HepG2 (cell line): ENCODE measurements around the gene ARL5C. TPM values are rescaled to one million over a fixed set of nuclear protein-coding genes. Genes with fewer than 3 reads are reported as not detected.

Experiments
- ATAC-seq: fragments of 200-7000 bp; cut with Tn5 transposase; 3 replicates; pipeline ENCODE4 v1.9.1; 2020; ENCODE audit warnings: mild to moderate bottlenecking, moderate library complexity
- Bru-seq: library from RNA; stranded (reverse); fragments of 400-500 nt; gene quantifications from one replicate; lab custom pipeline; 2021; lab: Mats Ljungman, UMichigan
- BruChase-seq, 2 experiments: library from RNA; stranded (reverse); fragments of 400-500 nt; gene quantifications; one replicate each; lab custom pipeline; 2021; lab: Mats Ljungman, UMichigan
- BruUV-seq: library from RNA; stranded (reverse); fragments of 400-500 nt; replicated peaks from 2 replicates; lab custom pipeline; 2021; lab: Mats Ljungman, UMichigan
- CTCF ChIA-PET: fragments of 300-600 bp; formaldehyde crosslinking; extraction: SDS; loops from one replicate; lab custom pipeline; 2021; ENCODE audit warnings: low total read pairs, inconsistent platforms, low intra/inter-chr PET ratio; lab: Yijun Ruan, JAX
- POLR2A ChIA-PET: fragments of 350-600 bp; sonication (Branson Sonifier 250); formaldehyde crosslinking; loops from one replicate; lab custom pipeline; 2020; ENCODE audit warnings: antibody characterized with exemption, inconsistent platforms; lab: Yijun Ruan, JAX
- DNase-seq: peaks from one replicate; pipeline ENCODE4 v3.0.0-alpha.2; 2015; ENCODE audit warnings: low spot score
- FAIRE-seq: peaks from 3 replicates; lab custom pipeline; 2011; peaks lifted over from hg19 to GRCh38; lab: Jason Lieb, UNC
- H2AFZ ChIP-seq: one replicate; pipeline ENCODE4 v1.6.1; 2011; ENCODE audit warnings: low read length, inconsistent platforms
- H3K27ac ChIP-seq: fragments of 300-600 bp; 3 replicates; pipeline ENCODE4 v1.8.0; 2011; ENCODE audit warnings: mixed run types, mild to moderate bottlenecking, mixed read lengths, low read length, inconsistent platforms; ENCODE audit not compliant: insufficient read depth; ENCODE audit errors: extremely low read length
- H3K27me3 ChIP-seq, 2 experiments: fragments of 200-600 bp in 1 of 2; 2 replicates in 1 of 2; 3 replicates in 1 of 2; pipeline versions ENCODE4 v1.6.0 to v1.8.0; 2011; ENCODE audit warnings: low read length in 2 of 2, mild to moderate bottlenecking in 2 of 2, moderate library complexity in 2 of 2, inconsistent platforms in 1 of 2; ENCODE audit not compliant: insufficient read depth in 2 of 2, control insufficient read depth in 1 of 2
- H3K36me3 ChIP-seq, 2 experiments: fragments of 200-600 bp in 1 of 2; replicated peaks in 1 of 2; 2 replicates in 1 of 2; 3 replicates in 1 of 2; pipeline versions ENCODE4 v1.5.1 to v1.8.0; 2011; ENCODE audit warnings: low read length in 2 of 2, inconsistent platforms in 1 of 2; ENCODE audit not compliant: insufficient read depth in 2 of 2, control insufficient read depth in 1 of 2
- H3K4me1 ChIP-seq: 2 replicates; pipeline ENCODE4 v1.5.1; 2012; ENCODE audit warnings: low read length, inconsistent platforms; ENCODE audit not compliant: insufficient read depth
- H3K4me2 ChIP-seq: 2 replicates; pipeline ENCODE4 v1.6.0; 2011; ENCODE audit warnings: low read depth, low read length, inconsistent platforms
- H3K4me3 ChIP-seq, 3 experiments: fragments of 200-600 bp in 1 of 3; sonication (generic), shearing (Covaris generic) in 1 of 3; replicated peaks in 1 of 3; 2 replicates each; pipeline ENCODE4 v1.5.1; 2011 to 2016; ENCODE audit warnings: low read length in 3 of 3, inconsistent platforms in 2 of 3, low read depth in 2 of 3, mild to moderate bottlenecking in 2 of 3, control low read depth in 1 of 3, mixed read lengths in 1 of 3; ENCODE audit not compliant: insufficient read depth in 1 of 3
- H3K79me2 ChIP-seq: one replicate; pipeline ENCODE4 v1.6.1; 2011; ENCODE audit warnings: low read length, inconsistent platforms; ENCODE audit not compliant: insufficient read depth
- H3K9ac ChIP-seq: 2 replicates; pipeline ENCODE4 v1.6.0; 2011; ENCODE audit warnings: mild to moderate bottlenecking, low read depth, low read length, inconsistent platforms; ENCODE audit not compliant: insufficient read depth
- H3K9me3 ChIP-seq: 2 replicates; pipeline ENCODE4 v1.5.1; 2012; ENCODE audit warnings: mild to moderate bottlenecking, low read length
- H4K20me1 ChIP-seq: 2 replicates; pipeline ENCODE4 v1.6.0; 2011; ENCODE audit warnings: inconsistent platforms, mild to moderate bottlenecking, low read length, moderate library complexity; ENCODE audit not compliant: insufficient read depth
- ARNTL ChIP-seq: sonication (generic); formaldehyde crosslinking; IDR thresholded peaks from 2 replicates; pipeline ENCODE4 v1.4.0; 2020; ENCODE audit warnings: mild to moderate bottlenecking, missing genetic modification reagents
- IRF2 ChIP-seq: IDR thresholded peaks from 2 replicates; pipeline ENCODE4 v1.6.1; 2018; ENCODE audit warnings: missing genetic modification reagents, missing compliant biosample characterization
- NCOA1 ChIP-seq: sonication (generic); formaldehyde crosslinking; IDR thresholded peaks from 2 replicates; pipeline ENCODE4 v1.9.0; 2021; ENCODE audit warnings: missing genetic modification reagents
- PTBP1 ChIP-seq: fragments of 200-400 bp; formaldehyde crosslinking; IDR thresholded peaks from 2 replicates; pipeline ENCODE4 v1.6.1; 2018; ENCODE audit warnings: low read length, low read depth; ENCODE audit not compliant: poor library complexity, severe bottlenecking
- ZNF530 ChIP-seq: sonication (generic); formaldehyde crosslinking; IDR thresholded peaks from 2 replicates; pipeline ENCODE4 v1.5.0; 2020; ENCODE audit warnings: low read depth, mild to moderate bottlenecking, missing genetic modification reagents
- ZNF546 ChIP-seq: sonication (generic); formaldehyde crosslinking; conservative IDR thresholded peaks from 2 replicates; pipeline ENCODE4 v1.8.1; 2023; ENCODE audit warnings: mild to moderate bottlenecking, missing genetic modification reagents
- WGBS: methylation state at CpG from one replicate; pipeline ENCODE4 v1.1.6; 2017; ENCODE audit warnings: low lambda C conversion rate; 5-methylcytosine and 5-hydroxymethylcytosine counted together
- in situ Hi-C: cut with HindIII; loops from 2 replicates; pipeline ENCODE4 v1.10.0; 2017; ENCODE audit warnings: low pct_unique_long_range_greater_than_20kb; ENCODE audit not compliant: extremely low pct_ligation_motif_present
- intact Hi-C: fragments of 100-400 bp; cut with micrococcal nuclease; formaldehyde crosslinking; loops from one replicate; pipeline ENCODE4 v1.10.0; 2022; ENCODE audit not compliant: unreplicated experiment
- long read RNA-seq, 2 experiments: library from RNA in 1 of 2; library from polyadenylated mRNA in 1 of 2; stranded (forward) in 1 of 2; unstranded in 1 of 2; transcript quantifications; one replicate each; pipeline ENCODE4 v2.0.0, GENCODE V29; 2019 to 2022
- polyA minus RNA-seq, 3 experiments: library from RNA; depleted of rRNA, polyadenylated mRNA; stranded (reverse); fragments of >200 nt; gene quantifications; 2 replicates each; pipeline ENCODE4 v1.2.3, GENCODE V29; 2011; ENCODE audit warnings: low replicate concordance in 1 of 3
- polyA plus RNA-seq, 8 experiments: library from polyadenylated mRNA; depleted of rRNA in 3 of 8; stranded (reverse) in 7 of 8; unstranded in 1 of 8; fragments of >200 nt; fragmentation: Illumina TruSeq in 4 of 8; extraction: Trizol in 4 of 8; gene quantifications; 2 replicates each; pipeline versions ENCODE4 v1.2.1 to v1.2.3, GENCODE V29; 2011 to 2016; ENCODE audit warnings: low read depth in 4 of 8, missing spikeins in 1 of 8, mixed read lengths in 1 of 8; ENCODE audit not compliant: insufficient read depth in 1 of 8
- total RNA-seq, 5 experiments: library from RNA; depleted of rRNA; stranded (reverse); fragments of >200 nt; fragmentation: Illumina TruSeq; extraction: Trizol; gene quantifications; 2 replicates each; pipeline ENCODE4 v1.2.3, GENCODE V29; 2016; ENCODE audit warnings: low read depth in 1 of 5

ARL5C gene
- total RNA-seq (2016; rRNA removed; fragmentation: Illumina TruSeq; extraction: Trizol) = not detected in 2 replicates
- not detected in 2 replicates for total RNA-seq (2016; cell fraction: cytosol; rRNA removed; fragmentation: Illumina TruSeq; extraction: Trizol; ENCODE audit: low read depth)
- total RNA-seq (2016; cell fraction: insoluble cytoplasmic fraction; rRNA removed; fragmentation: Illumina TruSeq; extraction: Trizol) = not detected in 2 replicates
- not detected in 2 replicates for total RNA-seq (2016; cell fraction: membrane; rRNA removed; fragmentation: Illumina TruSeq; extraction: Trizol)
- not detected in 2 replicates for total RNA-seq (2016; cell fraction: nucleus; rRNA removed; fragmentation: Illumina TruSeq; extraction: Trizol)
- polyA plus RNA-seq (2011; rRNA removed) = not detected in 2 replicates
- not detected in 2 replicates for polyA plus RNA-seq (2011; cell fraction: cytosol; rRNA removed)
- not detected in 2 replicates for polyA plus RNA-seq (2011; cell fraction: nucleus; rRNA removed)
- not detected in 2 replicates for polyA plus RNA-seq (2012)
- polyA plus RNA-seq (2016; cell fraction: cytosol; fragmentation: Illumina TruSeq; extraction: Trizol; ENCODE audit: low read depth) = not detected in 2 replicates
- polyA plus RNA-seq (2016; cell fraction: insoluble cytoplasmic fraction; fragmentation: Illumina TruSeq; extraction: Trizol; ENCODE audit: low read depth) = not detected in 2 replicates
- not detected in 2 replicates for polyA plus RNA-seq (2016; cell fraction: membrane; fragmentation: Illumina TruSeq; extraction: Trizol; ENCODE audit: low read depth)
- polyA plus RNA-seq (2016; cell fraction: nucleus; fragmentation: Illumina TruSeq; extraction: Trizol; ENCODE audit: insufficient read depth, low read depth) = not detected in 2 replicates
- polyA minus RNA-seq (2011; rRNA and poly(A)+ RNA removed; ENCODE audit: low replicate concordance) = 0.09 TPM in 1 of 2 replicates, not detected in the other
- not detected in 2 replicates for polyA minus RNA-seq (2011; cell fraction: cytosol; rRNA and poly(A)+ RNA removed)
- polyA minus RNA-seq (2011; cell fraction: nucleus; rRNA and poly(A)+ RNA removed) = not detected in 2 replicates
- Bru-seq, nascent RNA = not detected
- BruChase-seq, experiment 1, labeled RNA remaining after a 6-hour chase = not detected
- not detected for BruChase-seq, experiment 2, labeled RNA remaining after a 2-hour chase
- long read RNA-seq, experiment 1 = 0 reads
- long read RNA-seq, experiment 2 = 0 reads

- TF ChIP-seq NCOA1 (CRISPR knock-in tag) (no peak), PTBP1 (no peak), ZNF530 (no peak), IRF2 (CRISPR knock-in tag) (no peak), ARNTL (no peak), ZNF546 (no peak)
- TF ChIP-seq, all 625 proteins: peak for 0
- WGBS = 78% methylated on average over 11 of the region's 17 CpGs
- no TSS peak for BruUV-seq
- H3K36me3 ChIP-seq = no peaks in the 10 kb centered on the region
- ChIA-PET POLR2A (interaction anchor here (1.2 to 1.5 kb wide), 2 partner anchors 34 kb away, joined by 4 to 15 read pairs; partner anchors contain the start of gene RPL19), CTCF (no interaction called here)
- H3K4me1 ChIP-seq = peaks cover 14% of the 10 kb centered on the region; the same call in 1 of the 2 replicates
- ATAC-seq (no peak), FAIRE-seq (no peak), DNase-seq (no peak)
- H2AFZ ChIP-seq = no peak within 1 kb of the TSS
- H3K4me2 ChIP-seq = peak within 1 kb of the TSS; percentile 65
- no peak within 1 kb of the TSS for H3K27ac ChIP-seq
- peak within 1 kb of the TSS in 1 of 3 experiments; percentile 51; a peak in 2 of 6 replicates for H3K4me3 ChIP-seq
- in situ Hi-C loops (loop anchor here (25.0 kb wide), 1 partner anchor 404 kb away; the partner anchor contains the start of gene PSMB3), intact Hi-C loops (no loop called here)
- H4K20me1 ChIP-seq = no peaks in the 10 kb centered on the region
- H3K9me3 ChIP-seq = no peaks in the 10 kb centered on the region
- H3K79me2 ChIP-seq = no peaks in the 10 kb centered on the region
- no peak within 1 kb of the TSS for H3K9ac ChIP-seq
- peaks cover 4 to 27% of the 10 kb centered on the region in 2 experiments; a peak in 4 of 5 replicates for H3K27me3 ChIP-seq
Observed at GRCh38 chr17:39165841-39166349, at the start of gene ARL5C. TSS of gene ARL5C (minus strand) at chr17:39166161. CDS start at chr17:39165760, 401 bp downstream.
